Stomach smooth muscle (tissue), 2 donors: Measurements from ENCODE around the gene CEP128.

ENCODE experiments used
- H3K27ac ChIP-seq: one replicate; pipeline ENCODE4 v1.7.0; 2013; ENCODE audit warnings: mild to moderate bottlenecking, low read length, inconsistent platforms
- H3K27me3 ChIP-seq, 2 donors: one replicate each; pipeline ENCODE4 v1.7.0; 2013; ENCODE audit warnings: low read length in 2 of 2; ENCODE audit not compliant: insufficient read depth in 2 of 2, control insufficient read depth in 1 of 2
- H3K36me3 ChIP-seq, 2 donors: one replicate each; pipeline ENCODE4 v1.7.0; 2013; ENCODE audit warnings: low read length in 2 of 2; ENCODE audit not compliant: control insufficient read depth in 2 of 2, insufficient read depth in 2 of 2
- H3K4me1 ChIP-seq: one replicate; pipeline ENCODE4 v1.7.0; 2013; ENCODE audit warnings: low read length; ENCODE audit not compliant: control insufficient read depth, insufficient read depth
- H3K4me3 ChIP-seq, 2 donors: one replicate each; pipeline ENCODE4 v1.7.0; 2013; ENCODE audit warnings: low read length in 2 of 2
- H3K9ac ChIP-seq, 2 donors: one replicate each; pipeline ENCODE4 v1.7.0; 2013; ENCODE audit warnings: low read length in 2 of 2, mild to moderate bottlenecking in 1 of 2
- H3K9me3 ChIP-seq, 2 donors: one replicate each; pipeline ENCODE4 v1.7.0; 2013; ENCODE audit warnings: low read length in 2 of 2; ENCODE audit not compliant: control insufficient read depth in 2 of 2
- donor health status: healthy.
- donor health status: Pancreatic carcinoma.

CEP128 gene

DNA sequence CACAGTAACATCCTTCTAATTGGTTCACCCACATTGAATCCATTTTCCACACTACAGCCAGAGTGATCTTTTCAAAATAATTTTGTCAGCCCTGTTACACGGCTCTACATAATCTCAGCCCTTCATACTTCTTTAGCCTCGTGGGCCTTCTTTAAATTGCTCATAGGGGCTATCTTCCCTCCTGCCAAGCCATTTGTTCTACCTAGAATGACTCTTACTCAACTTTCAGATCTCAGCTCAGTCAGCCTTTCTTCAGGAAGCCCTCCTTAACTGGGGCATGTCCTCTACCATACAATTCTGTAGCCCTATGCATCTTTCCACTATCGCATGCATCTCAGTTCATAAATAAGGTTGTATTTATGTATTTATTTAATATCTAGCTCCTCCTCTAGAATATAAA is 39.7 kb downstream of the CEP128 start:
- Histone ChIP-seq H3K36me3 (peaks cover 0 to 2% of the 10 kb centered on the region in 2 donors), H3K4me1 (no peaks in the 10 kb centered on the region), H3K4me3 (no peak overlapping the region), H3K9ac (no peak overlapping the region), H3K27me3 (no peaks in the 10 kb centered on the region), H3K9me3 (no peaks in the 10 kb centered on the region), H3K27ac (no peak overlapping the region)

DNA sequence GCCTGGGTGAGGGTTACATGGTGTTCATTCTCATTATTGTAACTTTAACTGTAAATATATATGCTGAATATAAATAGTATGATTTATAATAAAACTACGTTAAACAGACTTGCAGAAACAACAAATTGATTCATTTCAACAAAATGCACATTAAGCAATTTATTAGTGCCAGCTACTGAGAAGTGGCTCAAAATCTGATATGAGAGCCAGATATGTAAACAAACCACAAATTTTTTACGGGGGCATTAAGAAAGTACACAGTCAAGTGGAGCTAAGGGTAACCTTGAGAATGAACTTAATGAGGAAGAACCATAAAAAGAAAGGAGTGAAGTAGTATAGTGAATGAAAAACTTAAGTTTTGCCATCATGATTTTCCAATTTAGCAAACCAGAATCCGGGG is 40.3 kb downstream of the CEP128 start:
- Histone ChIP-seq H3K4me1 (no peaks in the 10 kb centered on the region), H3K36me3 (peaks cover 0 to 2% of the 10 kb centered on the region in 2 donors), H3K4me3 (no peak overlapping the region), H3K27me3 (no peaks in the 10 kb centered on the region), H3K9me3 (no peaks in the 10 kb centered on the region), H3K9ac (no peak overlapping the region), H3K27ac (no peak overlapping the region)

DNA sequence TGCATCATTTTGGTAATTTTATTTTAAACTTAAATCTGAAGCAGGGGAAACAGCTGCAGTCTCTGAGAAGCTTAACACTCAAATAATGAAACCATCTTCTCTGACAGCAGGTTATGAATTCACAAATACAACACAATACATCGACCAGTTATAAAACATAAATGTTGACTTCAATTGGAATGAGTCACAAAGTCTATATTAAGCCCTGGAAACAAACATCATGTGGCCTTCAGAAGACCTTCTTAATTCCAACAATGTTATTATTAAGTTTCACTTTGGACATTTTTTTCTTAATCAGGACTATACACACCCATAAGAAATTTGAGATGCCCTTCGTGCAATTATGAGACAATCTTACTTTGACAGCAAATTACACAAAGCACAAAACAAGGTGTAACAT is 68.9 kb downstream of the CEP128 start:
- Histone ChIP-seq H3K4me1 (no peaks in the 10 kb centered on the region), H3K9me3 (peaks cover 4 to 7% of the 10 kb centered on the region in 2 donors)

DNA sequence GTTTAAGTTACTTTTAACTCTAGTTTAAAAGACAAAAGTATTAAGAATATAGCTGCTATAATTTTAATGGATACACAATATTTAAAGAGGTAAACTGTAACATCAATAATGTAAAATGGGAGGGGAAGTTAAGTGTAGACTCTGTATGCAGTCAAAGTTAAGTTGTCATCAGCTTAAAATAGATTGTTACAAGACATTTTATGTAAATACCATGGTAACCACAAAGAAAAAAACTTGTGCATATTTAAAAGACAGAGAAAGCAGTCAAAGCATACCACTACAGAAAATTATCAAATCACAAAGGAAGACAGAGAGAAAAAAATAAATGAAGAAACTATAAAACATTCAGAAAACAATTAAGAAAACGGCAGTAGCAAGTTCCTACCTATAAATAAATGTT is 73.3 kb downstream of the CEP128 start:
- no peak overlapping the region for H3K4me3 ChIP-seq
- H3K4me1 ChIP-seq: no peaks in the 10 kb centered on the region
- H3K27me3 ChIP-seq: no peaks in the 10 kb centered on the region
- no peaks in the 10 kb centered on the region for H3K36me3 ChIP-seq
- H3K9ac ChIP-seq: no peak overlapping the region
- H3K27ac ChIP-seq: no peak overlapping the region
- peaks cover 4 to 7% of the 10 kb centered on the region in 2 donors for H3K9me3 ChIP-seq

More for the DNA sequence above, 68.9 kb downstream of the CEP128 start:
- no peak overlapping the region for H3K4me3 ChIP-seq
- H3K27me3 ChIP-seq: no peaks in the 10 kb centered on the region
- H3K36me3 ChIP-seq: no peaks in the 10 kb centered on the region
- no peak overlapping the region for H3K9ac ChIP-seq
- no peak overlapping the region for H3K27ac ChIP-seq

DNA sequence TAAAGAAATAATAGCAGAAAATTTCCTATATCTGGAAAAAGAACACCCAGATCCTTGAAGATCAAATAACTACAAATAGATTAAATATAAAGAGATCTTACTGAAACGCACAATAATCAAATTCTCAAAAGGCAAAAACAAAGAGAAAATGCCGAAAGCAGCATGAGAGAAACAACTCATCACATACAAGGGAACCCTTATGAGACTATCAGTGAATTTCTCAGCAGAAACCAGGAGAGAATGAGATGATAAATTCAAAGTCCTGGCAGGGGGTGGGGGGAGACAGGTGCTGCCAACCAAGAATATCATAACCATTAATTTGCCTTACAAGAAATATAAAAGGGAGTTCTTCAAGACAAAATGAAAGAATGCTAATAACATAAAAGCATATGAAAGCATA is 73.7 kb downstream of the CEP128 start:
- H3K27me3 ChIP-seq: no peaks in the 10 kb centered on the region
- H3K4me3 ChIP-seq: no peak overlapping the region
- no peaks in the 10 kb centered on the region for H3K4me1 ChIP-seq
- H3K27ac ChIP-seq: no peak overlapping the region
- H3K9me3 ChIP-seq: peaks cover 4 to 7% of the 10 kb centered on the region in 2 donors
- no peak overlapping the region for H3K9ac ChIP-seq
- H3K36me3 ChIP-seq: no peaks in the 10 kb centered on the region

DNA sequence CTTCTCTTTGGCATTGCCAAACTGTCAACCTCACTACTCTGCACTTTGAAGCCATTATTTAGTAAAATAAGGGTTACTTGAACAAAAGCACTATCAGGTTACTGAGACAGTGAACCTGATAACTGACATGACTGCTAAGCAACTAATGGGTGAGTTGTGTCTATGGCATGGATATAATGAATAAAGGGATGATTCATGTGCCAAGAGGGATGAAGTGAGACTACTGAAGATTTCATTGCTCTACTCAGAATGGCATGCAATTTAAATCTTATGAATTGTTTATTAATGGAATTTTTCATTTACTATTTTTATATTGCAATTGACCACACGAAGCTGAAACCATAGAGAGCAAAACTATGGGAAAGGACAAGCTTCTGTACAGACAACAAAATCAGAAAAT is 74.4 kb downstream of the CEP128 start:
- H3K27ac ChIP-seq: no peak overlapping the region
- no peaks in the 10 kb centered on the region for H3K36me3 ChIP-seq
- no peak overlapping the region for H3K9ac ChIP-seq
- no peaks in the 10 kb centered on the region for H3K27me3 ChIP-seq
- H3K4me1 ChIP-seq: no peaks in the 10 kb centered on the region
- H3K9me3 ChIP-seq: peaks cover 4 to 7% of the 10 kb centered on the region in 2 donors
- no peak overlapping the region for H3K4me3 ChIP-seq

DNA sequence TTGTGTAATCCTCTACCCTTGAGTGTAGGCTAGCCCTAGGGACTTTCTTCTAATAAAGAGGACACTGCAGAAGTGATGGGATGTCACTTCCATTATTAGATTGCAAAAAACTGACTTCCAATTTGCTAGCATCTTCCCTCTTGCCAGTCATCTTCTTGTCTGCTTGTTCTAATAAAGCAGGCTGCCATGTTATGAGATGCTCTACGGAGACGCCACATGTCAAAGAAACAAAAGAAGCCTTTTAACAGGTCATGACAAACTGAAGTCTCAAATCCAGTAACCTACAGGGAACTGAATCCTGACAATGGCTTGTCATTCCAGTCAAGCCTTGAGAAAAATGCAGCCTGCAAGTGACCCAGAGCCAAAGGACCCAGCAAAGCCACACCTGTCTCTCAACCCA is 76.0 kb downstream of the CEP128 start:
- Histone ChIP-seq H3K36me3 (no peaks in the 10 kb centered on the region), H3K9ac (no peak overlapping the region), H3K9me3 (peaks cover 4 to 7% of the 10 kb centered on the region in 2 donors), H3K27ac (no peak overlapping the region), H3K27me3 (no peaks in the 10 kb centered on the region), H3K4me3 (no peak overlapping the region), H3K4me1 (no peaks in the 10 kb centered on the region)

DNA sequence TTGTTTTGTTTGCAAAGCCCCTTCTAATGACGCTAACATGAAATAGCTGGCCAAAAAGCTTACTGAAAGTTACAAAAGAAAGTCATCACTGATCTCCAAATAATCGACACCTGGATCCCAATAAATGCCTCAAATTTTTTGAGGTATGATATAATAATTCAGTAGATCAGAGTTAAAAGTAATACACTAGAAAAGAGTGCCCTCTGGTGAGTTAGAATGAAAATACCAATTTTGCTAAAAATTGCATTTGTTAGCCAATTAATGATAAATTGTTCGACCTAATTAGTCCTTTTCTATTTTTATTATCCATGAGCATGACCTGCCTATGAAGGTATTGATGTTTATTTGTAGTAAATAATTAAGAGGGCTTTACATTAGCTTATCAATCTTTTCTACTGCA is 78.6 kb downstream of the CEP128 start:
- no peaks in the 10 kb centered on the region for H3K36me3 ChIP-seq
- no peak overlapping the region for H3K9ac ChIP-seq
- no peaks in the 10 kb centered on the region for H3K27me3 ChIP-seq
- H3K4me3 ChIP-seq: no peak overlapping the region
- no peak overlapping the region for H3K27ac ChIP-seq
- H3K9me3 ChIP-seq: peaks cover 0 to 3% of the 10 kb centered on the region in 2 donors
- H3K4me1 ChIP-seq: no peaks in the 10 kb centered on the region

DNA sequence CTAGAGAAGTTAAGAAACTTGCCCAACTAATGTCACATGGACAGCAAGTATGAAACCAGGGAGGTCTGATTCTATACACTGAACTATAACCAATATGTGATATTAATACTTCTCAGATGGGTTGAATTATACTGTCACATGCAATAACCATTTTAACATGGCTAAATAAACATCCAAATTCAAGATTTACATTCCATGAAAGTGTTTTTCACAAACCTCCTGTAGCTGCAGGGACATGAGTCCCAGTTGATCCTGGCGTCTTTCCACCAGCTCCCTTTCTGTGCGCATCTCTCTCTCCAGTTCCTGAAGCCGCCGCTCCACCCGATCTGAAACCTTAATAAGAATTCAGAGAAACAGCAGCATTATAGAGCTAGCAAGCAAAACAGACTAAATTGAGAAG is 79.0 kb downstream of the CEP128 start:
- H3K27ac ChIP-seq: no peak overlapping the region
- H3K27me3 ChIP-seq: no peaks in the 10 kb centered on the region
- H3K36me3 ChIP-seq: no peaks in the 10 kb centered on the region
- H3K4me3 ChIP-seq: no peak overlapping the region
- no peaks in the 10 kb centered on the region for H3K9me3 ChIP-seq
- H3K4me1 ChIP-seq: no peaks in the 10 kb centered on the region
- H3K9ac ChIP-seq: no peak overlapping the region

DNA sequence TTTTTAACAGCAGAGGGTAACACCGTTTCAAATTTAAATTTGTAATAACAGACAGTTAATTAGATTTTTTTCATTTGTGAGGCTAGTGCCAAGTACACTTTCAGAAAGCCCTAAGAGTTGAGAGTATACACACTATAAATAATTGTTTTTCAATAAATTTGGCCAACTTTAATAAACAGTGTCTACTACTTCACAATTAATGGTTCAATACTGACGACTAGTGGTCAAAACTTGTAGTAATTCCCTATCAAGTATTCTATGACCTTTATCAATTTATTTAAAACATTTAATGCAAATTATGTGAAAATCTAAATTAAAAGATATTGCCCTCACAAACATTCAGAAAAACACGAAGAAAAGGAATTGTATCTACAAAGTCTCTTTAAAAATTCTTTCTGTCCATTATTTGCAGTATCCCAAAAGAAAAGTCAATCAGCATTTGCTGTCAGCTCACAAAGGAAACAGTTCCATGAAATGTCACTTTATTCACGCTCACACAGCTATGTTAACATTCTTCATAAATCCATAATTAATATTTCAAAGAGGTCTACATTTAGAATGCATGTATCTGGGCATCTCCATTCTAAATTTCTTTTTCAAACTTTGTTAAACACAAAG is 91.2 kb downstream of the CEP128 start:
- Histone ChIP-seq H3K4me1 (no peaks in the 10 kb centered on the region), H3K4me3 (no peak overlapping the region), H3K9me3 (no peaks in the 10 kb centered on the region), H3K9ac (no peak overlapping the region), H3K27me3 (no peaks in the 10 kb centered on the region), H3K36me3 (no peaks in the 10 kb centered on the region), H3K27ac (no peak overlapping the region)

DNA sequence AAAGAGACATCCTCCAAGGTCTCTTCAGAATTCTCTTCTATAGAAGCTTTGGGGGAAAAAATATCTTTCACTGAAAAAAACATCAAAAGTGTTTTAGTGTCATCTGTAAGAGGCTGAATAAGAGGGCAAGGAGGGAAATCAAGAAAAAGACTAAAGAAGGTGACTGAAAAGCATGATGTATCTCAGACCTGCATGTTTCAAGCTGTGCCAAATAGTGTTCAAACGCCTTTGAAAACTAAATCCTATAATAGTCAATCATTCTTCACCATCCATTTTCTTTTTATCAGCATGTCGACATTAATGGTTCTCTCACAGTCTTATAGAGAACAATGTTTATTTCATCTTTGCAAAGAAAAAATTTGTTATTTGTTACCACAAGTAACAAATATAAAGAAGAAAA is 94.5 kb downstream of the CEP128 start:
- Histone ChIP-seq H3K4me1 (no peaks in the 10 kb centered on the region), H3K9ac (no peak overlapping the region), H3K36me3 (no peaks in the 10 kb centered on the region), H3K27ac (no peak overlapping the region), H3K4me3 (no peak overlapping the region), H3K9me3 (no peaks in the 10 kb centered on the region), H3K27me3 (no peaks in the 10 kb centered on the region)
